Osteoblast (primary cell): ENCODE measurements around the gene PRKAR1A. TPM values are rescaled to one million over a fixed set of nuclear protein-coding genes. Genes with fewer than 3 reads are reported as not detected.

Source experiments
- DNase-seq: peaks from one replicate; pipeline ENCODE4 v3.0.0; 2011; ENCODE audit warnings: low spot score, mixed read lengths; ENCODE audit not compliant: insufficient read length; ENCODE audit errors: missing footprints
- H2AFZ ChIP-seq: 2 replicates; pipeline ENCODE4 v1.6.0; 2011; ENCODE audit warnings: mild to moderate bottlenecking, low read length
- H3K27ac ChIP-seq: 2 replicates; pipeline ENCODE4 v1.5.1; 2011; ENCODE audit warnings: mild to moderate bottlenecking, low read depth, low read length, moderate library complexity
- H3K27me3 ChIP-seq: 2 replicates; pipeline ENCODE4 v1.6.0; 2012; ENCODE audit warnings: mild to moderate bottlenecking, control low read depth, inconsistent platforms, low read length, moderate library complexity; ENCODE audit not compliant: insufficient read depth
- H3K36me3 ChIP-seq: 2 replicates; pipeline ENCODE4 v1.5.1; 2011; ENCODE audit warnings: mild to moderate bottlenecking, low read length, control low read depth, moderate library complexity; ENCODE audit not compliant: insufficient read depth
- H3K4me1 ChIP-seq: 2 replicates; pipeline ENCODE4 v1.5.1; 2011; ENCODE audit warnings: mild to moderate bottlenecking, low read length, control low read depth, moderate library complexity; ENCODE audit not compliant: insufficient read depth
- H3K4me2 ChIP-seq: 2 replicates; pipeline ENCODE4 v1.6.0; 2011; ENCODE audit warnings: mild to moderate bottlenecking, low read length; ENCODE audit not compliant: insufficient read depth
- H3K4me3 ChIP-seq: fragments of 200-600 bp; sonication (generic); 3 replicates; pipeline ENCODE4 v1.5.1; 2012; ENCODE audit warnings: mild to moderate bottlenecking, low read length, inconsistent platforms; ENCODE audit not compliant: insufficient read depth
- H3K79me2 ChIP-seq: 2 replicates; pipeline ENCODE4 v1.6.0; 2012; ENCODE audit warnings: mild to moderate bottlenecking, low read length, control low read depth, inconsistent platforms; ENCODE audit not compliant: insufficient read depth
- H3K9me3 ChIP-seq: 2 replicates; pipeline ENCODE4 v1.5.1; 2011; ENCODE audit warnings: low read depth, low read length, control low read depth
- H4K20me1 ChIP-seq: 2 replicates; pipeline ENCODE4 v1.6.0; 2012; ENCODE audit warnings: mild to moderate bottlenecking, low read length, control low read depth; ENCODE audit not compliant: insufficient read depth
- CTCF ChIP-seq: IDR thresholded peaks from 2 replicates; pipeline ENCODE4 v1.5.1; 2011; ENCODE audit warnings: mild to moderate bottlenecking, low read depth, low read length, moderate library complexity; ENCODE audit errors: extremely low read depth
- total RNA-seq: library from RNA; depleted of rRNA; stranded (reverse); fragments of >200 nt; gene quantifications from 2 replicates; pipeline ENCODE4 v1.2.3, GENCODE V29; 2012

Gene PRKAR1A
- total RNA-seq, 1 donor = 259 TPM

- Histone ChIP-seq H2AFZ (no peak overlapping the region), H3K27ac (no peak overlapping the region), H4K20me1 (no peaks in the 10 kb centered on the region), H3K36me3 (no peaks in the 10 kb centered on the region), H3K9me3 (no peaks in the 10 kb centered on the region), H3K27me3 (no peaks in the 10 kb centered on the region), H3K4me1 (no peaks in the 10 kb centered on the region), H3K4me2 (no peak overlapping the region), H3K4me3 (no peak overlapping the region), H3K79me2 (no peaks in the 10 kb centered on the region)
- no peak for TF ChIP-seq CTCF
- DNase-seq = no peak
Measured at GRCh38 chr17:68567035-68567434, 54.8 kb downstream of the PRKAR1A start.

- Histone ChIP-seq H3K27ac (no peak overlapping the region), H3K9me3 (no peaks in the 10 kb centered on the region), H3K4me3 (no peak overlapping the region), H4K20me1 (no peaks in the 10 kb centered on the region), H3K79me2 (no peaks in the 10 kb centered on the region), H3K4me1 (peaks cover 3% of the 10 kb centered on the region), H3K36me3 (no peaks in the 10 kb centered on the region), H2AFZ (no peak overlapping the region), H3K27me3 (no peaks in the 10 kb centered on the region), H3K4me2 (no peak overlapping the region)
- DNase-seq = no peak
- TF ChIP-seq CTCF = no peak
Measured at GRCh38 chr17:68567581-68567980, 55.4 kb downstream of the PRKAR1A start.

- peaks cover 7% of the 10 kb centered on the region for H3K4me1 ChIP-seq
- H3K27ac ChIP-seq = no peak overlapping the region
- no peaks in the 10 kb centered on the region for H3K36me3 ChIP-seq
- H3K27me3 ChIP-seq = no peaks in the 10 kb centered on the region
- DNase-seq = no peak
- no peaks in the 10 kb centered on the region for H3K9me3 ChIP-seq
- no peak overlapping the region for H3K4me2 ChIP-seq
- TF ChIP-seq CTCF = no peak
- no peaks in the 10 kb centered on the region for H4K20me1 ChIP-seq
- no peak overlapping the region for H2AFZ ChIP-seq
- no peak overlapping the region for H3K4me3 ChIP-seq
- no peaks in the 10 kb centered on the region for H3K79me2 ChIP-seq
Measured at GRCh38 chr17:68568581-68568980, 56.4 kb downstream of the PRKAR1A start.

- no peaks in the 10 kb centered on the region for H3K79me2 ChIP-seq
- H3K4me1 ChIP-seq = peaks cover 7% of the 10 kb centered on the region
- H2AFZ ChIP-seq = no peak overlapping the region
- H4K20me1 ChIP-seq = no peaks in the 10 kb centered on the region
- DNase-seq = no peak
- no peaks in the 10 kb centered on the region for H3K36me3 ChIP-seq
- no peaks in the 10 kb centered on the region for H3K9me3 ChIP-seq
- no peak overlapping the region for H3K4me3 ChIP-seq
- no peak for TF ChIP-seq CTCF
- H3K4me2 ChIP-seq = no peak overlapping the region
- H3K27ac ChIP-seq = no peak overlapping the region
- H3K27me3 ChIP-seq = no peaks in the 10 kb centered on the region
Measured at GRCh38 chr17:68569346-68569745, 57.1 kb downstream of the PRKAR1A start.
